MCF 10A (cell line): Measurements from ENCODE around the gene IL1RAPL2. TPM values are rescaled to one million over a fixed set of nuclear protein-coding genes. Genes with fewer than 3 reads are reported as not detected.

Experiments
- BruUV-seq: library from RNA; stranded (reverse); fragments of 400-500 nt; replicated peaks from 2 replicates; lab custom pipeline; 2021; lab: Mats Ljungman, UMichigan
- CTCF ChIA-PET: fragments of 300-600 bp; sonication (Branson Sonifier 250); formaldehyde crosslinking; extraction: SDS; loops from one replicate; lab custom pipeline; 2021; ENCODE audit warnings: antibody characterized with exemption, inconsistent platforms; lab: Yijun Ruan, JAX
- POLR2A ChIA-PET: fragments of 300-600, 350-650 bp; sonication (Branson Sonifier 250); formaldehyde crosslinking; extraction: SDS; loops from one replicate; lab custom pipeline; 2020; ENCODE audit warnings: antibody characterized with exemption, inconsistent platforms; lab: Yijun Ruan, JAX
- DNase-seq: peaks from one replicate; pipeline ENCODE4 v3.0.0-alpha.2; 2018; ENCODE audit not compliant: unreplicated experiment
- H3K27ac Mint-ChIP-seq: one replicate; pipeline ENCODE4 v1.8.0; 2022; ENCODE audit warnings: mild to moderate bottlenecking, low read depth, mixed read lengths; ENCODE audit not compliant: unreplicated experiment
- H3K27me3 Mint-ChIP-seq: one replicate; pipeline ENCODE4 v1.8.0; 2022; ENCODE audit warnings: mixed read lengths; ENCODE audit not compliant: insufficient read depth, unreplicated experiment
- H3K36me3 Mint-ChIP-seq: one replicate; pipeline ENCODE4 v1.8.0; 2022; ENCODE audit warnings: mild to moderate bottlenecking, moderate library complexity, mixed read lengths; ENCODE audit not compliant: insufficient read depth, unreplicated experiment
- H3K4me1 Mint-ChIP-seq: one replicate; pipeline ENCODE4 v1.8.0; 2022; ENCODE audit warnings: mixed read lengths; ENCODE audit not compliant: insufficient read depth, unreplicated experiment
- H3K4me3 Mint-ChIP-seq: one replicate; pipeline ENCODE4 v1.8.0; 2022; ENCODE audit warnings: mild to moderate bottlenecking, moderate library complexity, mixed read lengths; ENCODE audit not compliant: unreplicated experiment
- H3K9me3 Mint-ChIP-seq: one replicate; pipeline ENCODE4 v1.8.0; 2022; ENCODE audit warnings: mixed read lengths; ENCODE audit not compliant: unreplicated experiment
- CTCF ChIP-seq: fragments of 200-600 bp; IDR thresholded peaks from one replicate; pipeline ENCODE4 v1.8.0; 2022; ENCODE audit warnings: antibody characterized with exemption, mild to moderate bottlenecking; ENCODE audit not compliant: unreplicated experiment
- intact Hi-C: fragments of 100-400 bp; cut with micrococcal nuclease; formaldehyde crosslinking; loops from 2 replicates; pipeline ENCODE4 v1.14.1; 2022
- total RNA-seq: library from RNA; stranded (reverse); gene quantifications from 2 replicates; pipeline ENCODE4 v1.2.3, GENCODE V29; 2022

Gene IL1RAPL2
- total RNA-seq, 1 experiment from 2014 or later: 4.4 TPM

DNA sequence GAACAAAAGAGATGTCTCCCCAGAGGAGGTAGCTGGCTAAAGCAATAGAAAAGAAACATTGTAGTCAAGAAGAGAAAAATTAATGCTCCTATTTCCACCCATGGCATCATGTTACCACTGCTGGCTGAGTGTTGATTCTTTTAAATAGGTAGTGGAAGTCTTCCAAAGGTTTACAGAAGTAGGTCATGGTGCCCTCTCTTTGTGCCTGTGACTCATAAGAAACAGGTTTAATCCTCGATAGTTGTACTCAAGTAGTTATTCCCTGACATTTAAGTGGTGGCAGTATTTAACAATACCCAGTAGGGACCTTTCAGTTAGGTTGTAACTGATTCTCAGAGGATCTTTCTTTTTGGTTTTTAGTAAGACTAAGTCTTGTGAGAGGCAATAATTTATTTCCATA lies 406.7 kb downstream of the IL1RAPL2 start:
- H3K4me1 Mint-ChIP-seq: no peaks in the 10 kb centered on the region
- peaks cover 31% of the 10 kb centered on the region for H3K27me3 Mint-ChIP-seq
- H3K4me3 Mint-ChIP-seq: no peak overlapping the region
- H3K9me3 Mint-ChIP-seq: no peaks in the 10 kb centered on the region
- POLR2A ChIA-PET: no interaction called here
- TF ChIP-seq CTCF: no peak
- intact Hi-C loops: no loop called here
- BruUV-seq: no TSS peak
- peak; percentile 24 for DNase-seq
- H3K36me3 Mint-ChIP-seq: no peaks in the 10 kb centered on the region
- CTCF ChIA-PET: no interaction called here
- H3K27ac Mint-ChIP-seq: no peak overlapping the region

DNA sequence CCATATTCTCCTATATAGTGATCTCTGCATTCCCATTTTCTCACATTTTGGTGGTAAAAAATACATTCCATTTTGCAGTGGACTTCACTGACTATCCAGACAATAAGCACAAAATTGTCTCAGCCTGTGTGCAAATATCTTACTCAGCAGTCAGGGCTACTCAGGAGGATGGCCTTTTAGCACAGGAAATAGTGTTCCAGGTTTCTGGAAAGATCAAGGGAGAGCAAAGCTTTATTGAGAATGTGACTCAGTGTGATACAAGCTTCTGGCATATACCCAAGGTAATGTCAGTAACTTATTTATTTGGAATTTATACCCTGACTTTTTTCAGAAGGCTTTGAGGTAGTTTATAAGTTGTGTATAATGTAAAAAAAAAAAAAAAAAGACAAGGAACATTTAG lies 421.1 kb downstream of the IL1RAPL2 start:
- DNase-seq: peak; percentile 36
- no TSS peak for BruUV-seq
- ChIA-PET CTCF (no interaction called here), POLR2A (no interaction called here)
- H3K27me3 Mint-ChIP-seq: peaks cover 43% of the 10 kb centered on the region
- no peak for TF ChIP-seq CTCF
- no peaks in the 10 kb centered on the region for H3K9me3 Mint-ChIP-seq
- no peaks in the 10 kb centered on the region for H3K4me1 Mint-ChIP-seq
- no peak overlapping the region for H3K27ac Mint-ChIP-seq
- no peaks in the 10 kb centered on the region for H3K36me3 Mint-ChIP-seq
- intact Hi-C loops: no loop called here
- no peak overlapping the region for H3K4me3 Mint-ChIP-seq

GRCh38 chrX:104988038-104988437 lies 422.0 kb downstream of the IL1RAPL2 start:
- no peak for DNase-seq
- Mint-ChIP-seq H3K27ac (no peak overlapping the region), H3K36me3 (no peaks in the 10 kb centered on the region), H3K9me3 (no peaks in the 10 kb centered on the region), H3K4me1 (no peaks in the 10 kb centered on the region), H3K27me3 (peaks cover 51% of the 10 kb centered on the region), H3K4me3 (no peak overlapping the region)
- TF ChIP-seq CTCF: no peak
- POLR2A ChIA-PET: no interaction called here
- CTCF ChIA-PET: no interaction called here
- intact Hi-C loops: no loop called here
- BruUV-seq: no TSS peak

- no peak for TF ChIP-seq CTCF
- no peaks in the 10 kb centered on the region for H3K36me3 Mint-ChIP-seq
- H3K4me3 Mint-ChIP-seq: no peak overlapping the region
- H3K27me3 Mint-ChIP-seq: peaks cover 67% of the 10 kb centered on the region
- intact Hi-C loops: no loop called here
- H3K9me3 Mint-ChIP-seq: no peaks in the 10 kb centered on the region
- ChIA-PET CTCF (no interaction called here), POLR2A (no interaction called here)
- no peak overlapping the region for H3K27ac Mint-ChIP-seq
- DNase-seq: no peak
- no TSS peak for BruUV-seq
- H3K4me1 Mint-ChIP-seq: no peaks in the 10 kb centered on the region
These were observed 429.5 kb downstream of the IL1RAPL2 start for GRCh38 chrX:104995546-104995945.
